ENCODE data around the gene TMEM179B.

The TMEM179B gene

GRCh38 chr11:62839050-62839945, 52.1 kb downstream of the TMEM179B start, which contains the start of gene WDR74:
Gene WDR74, minus strand, starts transcription at chr11:62839590. Its CDS starts 20 bp downstream, at chr11:62839570.
- peak; percentile 96 for DNase-seq
